ENCODE measurements around the gene TFF1. TPM values are rescaled to one million over a fixed set of nuclear protein-coding genes. Genes with fewer than 3 reads are reported as not detected.

TFF1 gene
- total and polyA plus RNA-seq, 12 donors = not detected

DNA sequence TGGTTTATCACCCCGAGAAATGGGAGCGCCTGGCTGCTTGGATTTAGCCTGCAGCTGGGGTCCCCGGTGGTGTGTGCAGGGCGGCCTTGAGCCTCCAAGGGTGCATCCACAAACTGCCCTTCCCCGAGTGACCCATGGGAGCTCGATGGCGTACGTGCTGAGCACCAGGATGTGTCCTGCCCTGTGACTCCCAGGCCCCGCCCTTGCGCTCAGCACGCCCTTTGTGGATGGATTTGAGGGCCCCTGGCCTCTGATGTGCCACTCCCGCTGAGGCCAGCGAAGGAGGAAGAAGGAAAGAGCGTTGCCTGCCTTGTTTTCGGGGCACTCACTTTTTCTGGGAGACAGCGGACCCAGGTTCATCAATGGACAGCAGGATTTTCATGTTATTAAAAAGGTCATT is 49.4 kb downstream of the TFF1 start:
- Histone ChIP-seq H3K36me3 (no peaks in the 10 kb centered on the region), H3K27ac (no peak overlapping the region), H3K4me3 (no peak overlapping the region), H3K4me1 (peaks cover 0 to 22% (median 16%) of the 10 kb centered on the region in 9 donors), H3K27me3 (peaks cover 0 to 7% (median 0%) of the 10 kb centered on the region in 7 donors), H3K9me3 (no peaks in the 10 kb centered on the region)
- TF ChIP-seq, protein P1, sequence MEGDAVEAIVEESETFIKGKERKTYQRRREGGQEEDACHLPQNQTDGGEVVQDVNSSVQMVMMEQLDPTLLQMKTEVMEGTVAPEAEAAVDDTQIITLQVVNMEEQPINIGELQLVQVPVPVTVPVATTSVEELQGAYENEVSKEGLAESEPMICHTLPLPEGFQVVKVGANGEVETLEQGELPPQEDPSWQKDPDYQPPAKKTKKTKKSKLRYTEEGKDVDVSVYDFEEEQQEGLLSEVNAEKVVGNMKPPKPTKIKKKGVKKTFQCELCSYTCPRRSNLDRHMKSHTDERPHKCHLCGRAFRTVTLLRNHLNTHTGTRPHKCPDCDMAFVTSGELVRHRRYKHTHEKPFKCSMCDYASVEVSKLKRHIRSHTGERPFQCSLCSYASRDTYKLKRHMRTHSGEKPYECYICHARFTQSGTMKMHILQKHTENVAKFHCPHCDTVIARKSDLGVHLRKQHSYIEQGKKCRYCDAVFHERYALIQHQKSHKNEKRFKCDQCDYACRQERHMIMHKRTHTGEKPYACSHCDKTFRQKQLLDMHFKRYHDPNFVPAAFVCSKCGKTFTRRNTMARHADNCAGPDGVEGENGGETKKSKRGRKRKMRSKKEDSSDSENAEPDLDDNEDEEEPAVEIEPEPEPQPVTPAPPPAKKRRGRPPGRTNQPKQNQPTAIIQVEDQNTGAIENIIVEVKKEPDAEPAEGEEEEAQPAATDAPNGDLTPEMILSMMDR (IDR thresholded peaks at IDR 0.05) = no peak
- ATAC-seq = no peak
- WGBS, 2 donors = 91 to 92% methylated on average over 16 of the region's 16 CpGs
- intact Hi-C loops (cut with DNase I) = loop anchor here in 4 of 10 donors (10.0 kb wide), 3 partner anchors 102 to 172 kb away; partner anchors contain the start of gene ABCG1 (in 1 of the 4)
- no peak for DNase-seq

GRCh38 chr21:42315296-42315891 is 50.9 kb downstream of the TFF1 start, which contains the start of gene TFF3:
Gene TFF3 (minus strand): TSS chr21:42315409. CDS start chr21:42315374, 35 bp downstream.
- H3K27ac ChIP-seq = peak within 1 kb of the TSS in 3 of 10 donors; percentile 25 to 49 (median 39)
- intact Hi-C loops (cut with DNase I) = loop anchor here in 4 of 10 donors (10.0 kb wide), 3 partner anchors 101 to 171 kb away; partner anchors contain the start of gene ABCG1 (in 1 of the 4)
- 72 to 77% methylated on average over 15 of the region's 15 CpGs for whole genome bisulfite sequencing, 2 donors
- peaks cover 0 to 10% (median 0%) of the 10 kb centered on the region in 7 donors for H3K27me3 ChIP-seq
- no peak for DNase-seq
- peak in 6 of 8 donors; percentile 21 to 86 (median 48) for ATAC-seq
- H3K4me3 ChIP-seq = peak within 1 kb of the TSS in 2 of 10 donors; percentile 11 to 13
- H3K4me1 ChIP-seq = peaks cover 0 to 22% (median 16%) of the 10 kb centered on the region in 9 donors
- H3K36me3 ChIP-seq = no peaks in the 10 kb centered on the region
- TF ChIP-seq, protein P1 (IDR thresholded peaks at IDR 0.05) = no peak
- no peaks in the 10 kb centered on the region for H3K9me3 ChIP-seq

DNA sequence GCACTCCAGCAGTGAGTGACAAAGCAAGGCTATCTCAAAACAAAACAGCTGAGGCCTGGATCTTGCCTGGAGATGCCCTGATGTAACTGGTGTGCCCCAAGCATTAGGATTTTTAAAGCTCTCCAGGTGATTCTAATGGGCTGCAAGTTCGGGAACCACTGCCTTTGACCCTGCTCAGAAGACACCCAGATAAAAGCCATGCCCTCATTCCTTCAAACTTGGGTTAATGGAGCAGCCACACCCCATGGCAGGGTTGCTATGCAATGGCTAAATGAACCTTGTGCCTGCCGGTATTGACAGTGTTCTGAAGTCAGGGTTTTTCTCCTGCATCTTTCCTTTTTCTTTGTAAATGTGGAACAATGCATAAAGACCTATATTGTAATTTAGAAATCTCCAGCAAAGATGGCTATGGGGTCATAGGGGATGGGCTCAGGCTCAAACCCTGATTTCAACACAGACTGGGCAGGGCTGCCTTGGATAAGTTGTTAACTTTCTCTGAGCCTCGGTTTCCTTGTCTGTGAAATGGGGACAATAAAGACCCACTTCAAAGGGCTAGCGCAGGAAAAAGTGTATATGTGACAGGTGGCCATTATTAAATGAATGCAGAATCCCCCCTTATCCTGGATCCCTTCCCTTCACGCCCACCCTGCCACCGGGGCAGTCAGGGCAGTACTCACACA is 51.6 kb downstream of the TFF1 start:
- Histone ChIP-seq H3K4me1 (peaks cover 0 to 26% (median 16%) of the 10 kb centered on the region in 9 donors), H3K27ac (peak overlapping the region in 3 of 10 donors; percentile 25 to 49 (median 39)), H3K27me3 (peaks cover 0 to 12% (median 0%) of the 10 kb centered on the region in 7 donors), H3K9me3 (no peaks in the 10 kb centered on the region), H3K4me3 (peak overlapping the region in 2 of 10 donors; percentile 11 to 13), H3K36me3 (no peaks in the 10 kb centered on the region)
- WGBS, 2 donors = 90 to 93% methylated on average over 6 of the region's 6 CpGs
- no peak for ATAC-seq
- intact Hi-C loops (cut with DNase I) = loop anchor here in 4 of 10 donors (10.0 kb wide), 3 partner anchors 100 to 170 kb away; partner anchors contain the start of gene ABCG1 (in 1 of the 4)
- TF ChIP-seq, protein P1 (IDR thresholded peaks at IDR 0.05) = no peak
- DNase-seq = no peak

DNA sequence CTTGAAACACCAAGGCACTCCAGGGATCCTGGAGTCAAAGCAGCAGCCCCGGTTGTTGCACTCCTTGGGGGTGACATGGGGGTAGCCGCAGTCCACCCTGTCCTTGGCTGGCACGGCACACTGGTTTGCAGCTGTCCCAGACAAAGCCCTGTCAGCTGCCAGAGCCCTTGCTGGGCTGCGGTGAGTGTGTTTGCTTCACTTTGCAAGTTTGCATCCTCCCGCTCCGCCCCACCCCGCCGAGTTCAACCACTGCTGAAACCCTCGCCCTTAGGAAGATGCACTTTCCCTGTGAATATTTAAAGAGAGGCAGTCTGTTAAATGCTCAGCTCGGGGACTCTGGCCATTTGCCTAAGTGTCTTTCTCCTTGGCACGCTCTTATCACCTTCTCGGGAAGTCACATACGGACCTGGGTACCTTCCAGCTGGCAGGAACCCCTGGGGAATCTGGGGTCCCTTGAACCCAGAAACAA is 52.8 kb downstream of the TFF1 start:
- Histone ChIP-seq H3K36me3 (no peaks in the 10 kb centered on the region), H3K27ac (peak overlapping the region in 1 of 10 donors; percentile 13), H3K4me3 (no peak overlapping the region), H3K9me3 (no peaks in the 10 kb centered on the region), H3K27me3 (peaks cover 0 to 25% (median 3%) of the 10 kb centered on the region in 7 donors), H3K4me1 (peaks cover 0 to 36% (median 20%) of the 10 kb centered on the region in 9 donors)
- ATAC-seq (peak in 2 of 8 donors; percentile 29 to 31), DNase-seq (no peak)
- 19 to 26% methylated on average over 13 of the region's 13 CpGs for WGBS, 2 donors
- TF ChIP-seq, protein P1 (IDR thresholded peaks at IDR 0.05) = no peak
- intact Hi-C loops (cut with DNase I) = loop anchor here in 4 of 10 donors (10.0 kb wide), 3 partner anchors 99 to 169 kb away; partner anchors contain the start of gene ABCG1 (in 1 of the 4)
